Nephron (organoid): ENCODE results near the gene ZNF714.

Experiments
- H3K27ac Mint-ChIP-seq, 3 experiments: 2 replicates each; pipeline ENCODE4 v1.8.0; 2020; ENCODE audit warnings: mixed read lengths in 3 of 3, mild to moderate bottlenecking in 2 of 3, moderate library complexity in 1 of 3
- H3K27me3 Mint-ChIP-seq: 2 replicates; pipeline ENCODE4 v1.8.0; 2021; ENCODE audit warnings: low read depth, mild to moderate bottlenecking, moderate library complexity, mixed read lengths
- H3K36me3 Mint-ChIP-seq: 2 replicates; pipeline ENCODE4 v1.8.0; 2020; ENCODE audit warnings: low read depth, mixed read lengths
- H3K4me1 Mint-ChIP-seq: 2 replicates; pipeline ENCODE4 v1.8.0; 2020; ENCODE audit warnings: mixed read lengths
- H3K4me3 Mint-ChIP-seq, 3 experiments: 2 replicates each; pipeline ENCODE4 v1.8.0; 2020; ENCODE audit warnings: mild to moderate bottlenecking in 3 of 3, mixed read lengths in 3 of 3, moderate library complexity in 2 of 3
- H3K9me3 Mint-ChIP-seq: 2 replicates; pipeline ENCODE4 v1.8.0; 2020; ENCODE audit warnings: mixed read lengths
- TF ChIP-seq, protein P1 (sequence below), 3 experiments: fragments of 200-600 bp; sonication (generic); IDR thresholded peaks; one replicate each; pipeline ENCODE4 v1.5.0; 2021; ENCODE audit warnings: antibody characterized with exemption in 3 of 3; ENCODE audit not compliant: unreplicated experiment in 3 of 3

Gene ZNF714

GRCh38 chr19:21082011-21082975 lies at the start of gene ZNF714:
Gene ZNF714 (plus strand): TSS chr19:21082203. CDS start chr19:21098269, 16,066 bp downstream.
- Mint-ChIP-seq H3K9me3 (no peaks in the 10 kb centered on the region), H3K36me3 (peaks cover 43% of the 10 kb centered on the region), H3K27ac (peak within 1 kb of the TSS; percentile 96 to 99 (median 99)), H3K4me3 (peak within 1 kb of the TSS; percentile 100), H3K4me1 (peaks cover 34% of the 10 kb centered on the region), H3K27me3 (no peaks in the 10 kb centered on the region)
- TF ChIP-seq, protein P1, sequence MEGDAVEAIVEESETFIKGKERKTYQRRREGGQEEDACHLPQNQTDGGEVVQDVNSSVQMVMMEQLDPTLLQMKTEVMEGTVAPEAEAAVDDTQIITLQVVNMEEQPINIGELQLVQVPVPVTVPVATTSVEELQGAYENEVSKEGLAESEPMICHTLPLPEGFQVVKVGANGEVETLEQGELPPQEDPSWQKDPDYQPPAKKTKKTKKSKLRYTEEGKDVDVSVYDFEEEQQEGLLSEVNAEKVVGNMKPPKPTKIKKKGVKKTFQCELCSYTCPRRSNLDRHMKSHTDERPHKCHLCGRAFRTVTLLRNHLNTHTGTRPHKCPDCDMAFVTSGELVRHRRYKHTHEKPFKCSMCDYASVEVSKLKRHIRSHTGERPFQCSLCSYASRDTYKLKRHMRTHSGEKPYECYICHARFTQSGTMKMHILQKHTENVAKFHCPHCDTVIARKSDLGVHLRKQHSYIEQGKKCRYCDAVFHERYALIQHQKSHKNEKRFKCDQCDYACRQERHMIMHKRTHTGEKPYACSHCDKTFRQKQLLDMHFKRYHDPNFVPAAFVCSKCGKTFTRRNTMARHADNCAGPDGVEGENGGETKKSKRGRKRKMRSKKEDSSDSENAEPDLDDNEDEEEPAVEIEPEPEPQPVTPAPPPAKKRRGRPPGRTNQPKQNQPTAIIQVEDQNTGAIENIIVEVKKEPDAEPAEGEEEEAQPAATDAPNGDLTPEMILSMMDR (IDR thresholded peaks at IDR 0.05; ENCODE audit: unreplicated experiment in 3 of 3), result no peak

DNA sequence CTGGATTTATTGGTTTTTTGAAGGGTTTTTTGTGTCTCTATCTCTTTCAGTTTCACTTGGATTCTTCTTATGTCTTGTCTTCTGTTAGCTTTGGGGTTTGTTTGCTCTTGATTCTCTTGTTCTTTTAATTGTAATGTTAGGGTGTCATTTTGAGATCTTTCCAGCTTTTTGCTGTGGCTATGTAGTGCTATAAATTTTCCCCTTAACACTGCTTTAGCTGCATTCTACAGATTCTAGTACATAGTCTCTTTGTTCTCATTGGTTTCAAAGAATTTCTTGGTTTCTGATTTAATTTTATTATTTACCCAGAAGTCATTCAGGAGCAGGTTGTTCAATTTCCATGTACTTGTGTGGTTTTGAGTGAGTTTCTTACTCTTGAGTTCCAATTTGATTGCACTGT lies 37.0 kb upstream of the ZNF714 start:
- Mint-ChIP-seq H3K27me3 (no peaks in the 10 kb centered on the region), H3K9me3 (peaks cover 53% of the 10 kb centered on the region), H3K4me3 (no peak overlapping the region), H3K4me1 (no peaks in the 10 kb centered on the region), H3K36me3 (peaks cover 90% of the 10 kb centered on the region), H3K27ac (no peak overlapping the region)
- TF ChIP-seq, protein P1 (IDR thresholded peaks at IDR 0.05; ENCODE audit: unreplicated experiment in 3 of 3), result no peak

DNA sequence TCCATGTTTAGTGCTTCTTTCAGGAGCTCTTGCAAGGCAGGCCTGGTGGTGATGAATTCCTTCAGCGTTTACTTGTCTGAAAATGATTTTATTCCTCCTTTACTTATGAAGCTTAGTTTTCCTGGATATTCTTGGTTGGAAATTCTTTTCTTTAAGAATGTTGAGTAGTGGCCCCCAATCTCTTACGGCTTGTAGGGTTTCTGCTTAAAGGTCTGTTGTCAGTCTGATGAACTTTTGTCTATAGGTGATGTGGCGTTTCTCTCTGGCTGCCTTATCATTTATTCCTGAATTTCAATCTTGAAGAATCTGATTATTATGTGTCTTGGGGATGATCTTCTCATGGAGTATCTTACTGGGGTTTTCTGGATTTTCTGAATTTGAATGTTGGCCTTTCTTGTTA lies 35.5 kb upstream of the ZNF714 start:
- Mint-ChIP-seq H3K9me3 (peaks cover 53% of the 10 kb centered on the region), H3K4me3 (no peak overlapping the region), H3K4me1 (no peaks in the 10 kb centered on the region), H3K36me3 (peaks cover 90% of the 10 kb centered on the region), H3K27me3 (no peaks in the 10 kb centered on the region), H3K27ac (no peak overlapping the region)
- TF ChIP-seq, protein P1 (IDR thresholded peaks at IDR 0.05; ENCODE audit: unreplicated experiment in 3 of 3), result no peak

DNA sequence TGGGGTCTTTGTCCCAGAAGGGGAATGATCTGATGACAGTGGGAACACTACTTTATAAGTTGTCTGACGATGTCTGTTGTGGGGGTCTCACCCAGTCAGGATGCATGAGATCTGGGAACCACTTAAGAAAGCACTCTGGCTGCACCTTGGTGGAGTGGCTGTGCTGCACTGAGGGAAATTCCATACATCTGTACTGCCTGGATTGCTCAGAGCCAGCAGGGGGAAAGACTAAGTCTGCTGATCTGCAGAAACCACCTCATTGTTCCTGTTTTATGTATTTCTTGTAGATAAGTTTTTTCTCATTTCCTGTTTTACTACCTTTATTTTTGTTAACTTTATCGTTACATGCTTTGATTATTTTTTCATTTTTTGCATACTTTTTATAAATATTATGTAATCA lies 34.3 kb upstream of the ZNF714 start:
- Mint-ChIP-seq H3K36me3 (peaks cover 90% of the 10 kb centered on the region), H3K4me3 (no peak overlapping the region), H3K27ac (no peak overlapping the region), H3K4me1 (no peaks in the 10 kb centered on the region), H3K9me3 (peaks cover 60% of the 10 kb centered on the region), H3K27me3 (peaks cover under 1% of the 10 kb centered on the region)
- TF ChIP-seq, protein P1 (IDR thresholded peaks at IDR 0.05; ENCODE audit: unreplicated experiment in 3 of 3), result no peak

- TF ChIP-seq, protein P1 (IDR thresholded peaks at IDR 0.05; ENCODE audit: unreplicated experiment in 3 of 3), result no peak
- no peak overlapping the region for H3K4me3 Mint-ChIP-seq
- H3K9me3 Mint-ChIP-seq, result peaks cover 42% of the 10 kb centered on the region
- H3K4me1 Mint-ChIP-seq, result no peaks in the 10 kb centered on the region
- H3K36me3 Mint-ChIP-seq, result peaks cover 90% of the 10 kb centered on the region
- H3K27ac Mint-ChIP-seq, result no peak overlapping the region
- H3K27me3 Mint-ChIP-seq, result peaks cover 4% of the 10 kb centered on the region
Observed at GRCh38 chr19:21052902-21053301, 29.1 kb upstream of the ZNF714 start.
